Activated CD4-positive, alpha-beta memory T cell treated with anti-CD3 and anti-CD28 coated beads for 36 hours (primary cell): ENCODE measurements around the gene ZNF428. TPM values are rescaled to one million over a fixed set of nuclear protein-coding genes. Genes with fewer than 3 reads are reported as not detected.
"Not testable (repeated sequence)": the region's sequence is repeated elsewhere in the genome, so short reads cannot be mapped to it uniquely, and the experiment has no call there.

Experiments used
- CTCF ChIA-PET: fragments of 350-600 bp; sonication (Branson Sonifier 250); formaldehyde crosslinking; loops from one replicate; lab custom pipeline; 2021; ENCODE audit warnings: antibody characterized with exemption, inconsistent platforms; lab: Charles Lee
- POLR2A ChIA-PET: fragments of 350-600 bp; sonication (Branson Sonifier 250); formaldehyde crosslinking; loops from one replicate; lab custom pipeline; 2021; ENCODE audit warnings: antibody characterized with exemption; lab: Charles Lee
- DNase-seq: peaks from one replicate; pipeline ENCODE4 v3.0.0-alpha.2; 2020
- H3K27ac Mint-ChIP-seq: one replicate; pipeline ENCODE4 v1.8.0; 2021; ENCODE audit warnings: mixed read lengths
- H3K27me3 Mint-ChIP-seq: one replicate; pipeline ENCODE4 v1.8.0; 2021; ENCODE audit warnings: mixed read lengths
- H3K36me3 Mint-ChIP-seq: one replicate; pipeline ENCODE4 v1.8.0; 2021; ENCODE audit warnings: mixed read lengths
- H3K4me1 Mint-ChIP-seq: one replicate; pipeline ENCODE4 v1.8.0; 2021; ENCODE audit warnings: low read depth, mixed read lengths
- H3K4me3 Mint-ChIP-seq: one replicate; pipeline ENCODE4 v1.8.0; 2021; ENCODE audit warnings: mild to moderate bottlenecking, mixed read lengths
- H3K9me3 Mint-ChIP-seq: one replicate; pipeline ENCODE4 v1.8.0; 2021; ENCODE audit warnings: mixed read lengths
- intact Hi-C: fragments of 100-400 bp; cut with micrococcal nuclease; formaldehyde crosslinking; loops from one replicate; pipeline ENCODE4 v1.15.1; 2023
- total RNA-seq, 2 experiments: library from RNA; stranded (reverse); gene quantifications; one replicate each; pipeline ENCODE4 v1.2.3, GENCODE V29; 2021

The ZNF428 gene
- total RNA-seq, 2 experiments from 2014 or later = 11.7 to 12.5 TPM

- ChIA-PET CTCF (interaction anchor here (1.0 kb wide), 1 partner anchor 14 kb away, joined by 3 read pairs; no protein-coding TSS in a partner anchor), POLR2A (no interaction called here)
- peak; percentile 54 for DNase-seq
- Mint-ChIP-seq H3K27me3 (peaks cover 31% of the 10 kb centered on the region), H3K36me3 (no peaks in the 10 kb centered on the region), H3K9me3 (no peaks in the 10 kb centered on the region), H3K4me1 (peaks cover 14% of the 10 kb centered on the region), H3K4me3 (peak within 1 kb of the TSS; percentile 69), H3K27ac (peak within 1 kb of the TSS; percentile 18)
- intact Hi-C loops = no loop called here
Measured at GRCh38 chr19:43639519-43640423, 20.3 kb upstream of the ZNF428 start, which contains the start of gene CADM4. Gene CADM4, minus strand, starts transcription at chr19:43639850. Its CDS starts 60 bp downstream, at chr19:43639790.

GRCh38 chr19:43638995-43639518, 19.6 kb upstream of the ZNF428 start:
- H3K36me3 Mint-ChIP-seq = no peaks in the 10 kb centered on the region
- no peaks in the 10 kb centered on the region for H3K9me3 Mint-ChIP-seq
- peaks cover 14% of the 10 kb centered on the region for H3K4me1 Mint-ChIP-seq
- H3K27ac Mint-ChIP-seq = no peak overlapping the region
- H3K27me3 Mint-ChIP-seq = peaks cover 31% of the 10 kb centered on the region
- POLR2A ChIA-PET = no interaction called here
- H3K4me3 Mint-ChIP-seq = peak overlapping the region; percentile 69
- CTCF ChIA-PET = no interaction called here
- intact Hi-C loops = no loop called here
- DNase-seq = no peak

GRCh38 chr19:43638214-43638994, 19.0 kb upstream of the ZNF428 start:
- Mint-ChIP-seq H3K27me3 (peaks cover 31% of the 10 kb centered on the region), H3K27ac (no peak overlapping the region)
- CTCF ChIA-PET = no interaction called here

GRCh38 chr19:43636121-43636683, 16.8 kb upstream of the ZNF428 start:
- intact Hi-C loops = no loop called here

More at GRCh38 chr19:43638214-43638994, 19.0 kb upstream of the ZNF428 start:
- intact Hi-C loops = no loop called here
- Mint-ChIP-seq H3K36me3 (no peaks in the 10 kb centered on the region), H3K4me3 (peak overlapping the region; percentile 69), H3K9me3 (no peaks in the 10 kb centered on the region), H3K4me1 (peaks cover 14% of the 10 kb centered on the region)
- POLR2A ChIA-PET = no interaction called here
- DNase-seq = no peak

GRCh38 chr19:43635561-43635940, 16.1 kb upstream of the ZNF428 start:
- H3K27ac Mint-ChIP-seq, H3K36me3 Mint-ChIP-seq, intact Hi-C loops, H3K4me3 Mint-ChIP-seq, CTCF ChIA-PET, H3K9me3 Mint-ChIP-seq, POLR2A ChIA-PET, DNase-seq: not testable (repeated sequence)
- H3K27me3 Mint-ChIP-seq = peaks cover 24% of the 10 kb centered on the region
- H3K4me1 Mint-ChIP-seq = peaks cover 12% of the 10 kb centered on the region

More at GRCh38 chr19:43636121-43636683, 16.8 kb upstream of the ZNF428 start:
- H3K36me3 Mint-ChIP-seq = no peaks in the 10 kb centered on the region
- no peak for DNase-seq
- H3K27me3 Mint-ChIP-seq = peaks cover 27% of the 10 kb centered on the region
- no peak overlapping the region for H3K27ac Mint-ChIP-seq
- H3K4me3 Mint-ChIP-seq = no peak overlapping the region
- no peaks in the 10 kb centered on the region for H3K9me3 Mint-ChIP-seq
- ChIA-PET POLR2A (no interaction called here), CTCF (interaction anchor here (1.5 kb wide), 1 partner anchor 81 kb away, joined by 4 read pairs; no protein-coding TSS in a partner anchor)
- peaks cover 14% of the 10 kb centered on the region for H3K4me1 Mint-ChIP-seq

- no peak overlapping the region for H3K4me3 Mint-ChIP-seq
- intact Hi-C loops = no loop called here
- H3K4me1 Mint-ChIP-seq = peaks cover 7% of the 10 kb centered on the region
- CTCF ChIA-PET = interaction anchor here (0.7 kb wide), 1 partner anchor 34 kb away, joined by 3 read pairs; no protein-coding TSS in a partner anchor
- H3K27me3 Mint-ChIP-seq = peaks cover 20% of the 10 kb centered on the region
- H3K27ac Mint-ChIP-seq = no peak overlapping the region
- DNase-seq = no peak
- H3K36me3 Mint-ChIP-seq = no peaks in the 10 kb centered on the region
- H3K9me3 Mint-ChIP-seq = no peaks in the 10 kb centered on the region
- POLR2A ChIA-PET = no interaction called here
Measured at GRCh38 chr19:43634872-43635560, 15.6 kb upstream of the ZNF428 start.

GRCh38 chr19:43634506-43634871, 15.1 kb upstream of the ZNF428 start:
- no peak for DNase-seq
- Mint-ChIP-seq H3K36me3 (no peaks in the 10 kb centered on the region), H3K4me1 (peaks cover 7% of the 10 kb centered on the region), H3K27ac (no peak overlapping the region), H3K9me3 (no peaks in the 10 kb centered on the region), H3K4me3 (no peak overlapping the region), H3K27me3 (peaks cover 20% of the 10 kb centered on the region)
- ChIA-PET CTCF (interaction anchor here (0.7 kb wide), 1 partner anchor 34 kb away, joined by 3 read pairs; no protein-coding TSS in a partner anchor), POLR2A (no interaction called here)
- intact Hi-C loops = no loop called here

GRCh38 chr19:43634068-43634467, 14.6 kb upstream of the ZNF428 start:
- ChIA-PET CTCF (interaction anchor here (0.7 kb wide), 1 partner anchor 118 kb away, joined by 3 read pairs; no protein-coding TSS in a partner anchor), POLR2A (interaction anchor here (0.6 kb wide), 1 partner anchor 1198 kb away, joined by 4 read pairs; no protein-coding TSS in a partner anchor)
- Mint-ChIP-seq H3K4me3 (no peak overlapping the region), H3K4me1 (peaks cover 5% of the 10 kb centered on the region), H3K36me3 (no peaks in the 10 kb centered on the region), H3K27me3 (peaks cover 19% of the 10 kb centered on the region), H3K9me3 (no peaks in the 10 kb centered on the region), H3K27ac (no peak overlapping the region)
- intact Hi-C loops = no loop called here
- DNase-seq = no peak

- intact Hi-C loops = no loop called here
- no peaks in the 10 kb centered on the region for H3K36me3 Mint-ChIP-seq
- H3K27me3 Mint-ChIP-seq = peaks cover 13% of the 10 kb centered on the region
- H3K4me3 Mint-ChIP-seq = no peak overlapping the region
- ChIA-PET CTCF (interaction anchor here (0.7 kb wide), 1 partner anchor 119 kb away, joined by 3 read pairs; no protein-coding TSS in a partner anchor), POLR2A (interaction anchor here (0.6 kb wide), 1 partner anchor 1198 kb away, joined by 4 read pairs; no protein-coding TSS in a partner anchor)
- H3K9me3 Mint-ChIP-seq = no peaks in the 10 kb centered on the region
- peaks cover 2% of the 10 kb centered on the region for H3K4me1 Mint-ChIP-seq
- DNase-seq = no peak
- H3K27ac Mint-ChIP-seq = no peak overlapping the region
Measured at GRCh38 chr19:43633520-43633919, 14.1 kb upstream of the ZNF428 start.

- Mint-ChIP-seq H3K27me3 (peaks cover 9% of the 10 kb centered on the region), H3K9me3 (no peaks in the 10 kb centered on the region), H3K36me3 (no peaks in the 10 kb centered on the region), H3K27ac (no peak overlapping the region), H3K4me3 (no peak overlapping the region), H3K4me1 (peaks cover 2% of the 10 kb centered on the region)
- no peak for DNase-seq
- ChIA-PET POLR2A (no interaction called here), CTCF (no interaction called here)
- intact Hi-C loops = no loop called here
Measured at GRCh38 chr19:43631491-43631890, 12.1 kb upstream of the ZNF428 start.
